Activated T-cell treated with anti-CD3 and anti-CD28 coated beads, Interleukin-2, amount 50 U/mL, for 72 hours (primary cell): ENCODE measurements around the gene RHOF. TPM values are rescaled to one million over a fixed set of nuclear protein-coding genes. Genes with fewer than 3 reads are reported as not detected.

ENCODE experiments used
- ATAC-seq, 2 donors: fragments of 150-1000 bp; cut with Tn5 transposase; replicated peaks in 1 of 2; 2 replicates each; pipeline ENCODE4 v1.10.0; 2021; ENCODE audit warnings: moderate library complexity in 2 of 2, mild to moderate bottlenecking in 1 of 2
- DNase-seq, 2 donors: peaks; one replicate each; pipeline ENCODE4 v3.0.0; 2021 to 2022; ENCODE audit warnings: mixed read lengths in 1 of 2
- H3K27ac Mint-ChIP-seq: one replicate; pipeline ENCODE4 v1.8.0; 2022; ENCODE audit warnings: mild to moderate bottlenecking, moderate library complexity, mixed read lengths
- H3K27me3 Mint-ChIP-seq: one replicate; pipeline ENCODE4 v1.8.0; 2022; ENCODE audit warnings: low read depth, mixed read lengths
- H3K36me3 Mint-ChIP-seq, 2 donors: one replicate each; pipeline ENCODE4 v1.8.0; 2022; ENCODE audit warnings: mixed read lengths in 2 of 2, mild to moderate bottlenecking in 1 of 2; ENCODE audit not compliant: insufficient read depth in 2 of 2
- H3K4me1 Mint-ChIP-seq: one replicate; pipeline ENCODE4 v1.8.0; 2022; ENCODE audit warnings: low read depth, mixed read lengths
- H3K4me3 Mint-ChIP-seq, 2 donors: one replicate each; pipeline ENCODE4 v1.8.0; 2022; ENCODE audit warnings: mild to moderate bottlenecking in 2 of 2, mixed read lengths in 2 of 2, moderate library complexity in 2 of 2
- H3K9me3 Mint-ChIP-seq, 2 donors: one replicate each; pipeline ENCODE4 v1.8.0; 2022; ENCODE audit warnings: mixed read lengths in 2 of 2
- total RNA-seq, 2 donors: library from RNA; stranded (reverse); gene quantifications; one replicate each; pipeline ENCODE4 v1.2.3, GENCODE V29; 2022

Gene RHOF
- total RNA-seq, 2 donors from 2014 or later = 154 to 165 TPM

GRCh38 chr12:121799842-121800693 lies 6.6 kb upstream of the RHOF start:
- Mint-ChIP-seq H3K4me1 (peaks cover 28% of the 10 kb centered on the region), H3K9me3 (no peaks in the 10 kb centered on the region), H3K36me3 (peaks cover 29 to 35% of the 10 kb centered on the region in 2 donors), H3K4me3 (peak overlapping the region; percentile 86 to 91), H3K27ac (peak overlapping the region; percentile 92), H3K27me3 (no peaks in the 10 kb centered on the region)
- DNase-seq (peak; percentile 88 to 89), ATAC-seq (peak; percentile 52 to 57)

GRCh38 chr12:121799156-121799841 lies 5.8 kb upstream of the RHOF start:
- H3K27ac Mint-ChIP-seq = peak overlapping the region; percentile 89
- DNase-seq (peak; percentile 61 to 63), ATAC-seq (peak; percentile 1 to 3)
- H3K27me3 Mint-ChIP-seq = no peaks in the 10 kb centered on the region
- H3K36me3 Mint-ChIP-seq = peaks cover 29 to 33% of the 10 kb centered on the region in 2 donors
- peaks cover 36% of the 10 kb centered on the region for H3K4me1 Mint-ChIP-seq
- H3K9me3 Mint-ChIP-seq = no peaks in the 10 kb centered on the region
- H3K4me3 Mint-ChIP-seq = peak overlapping the region; percentile 86 to 91

DNA sequence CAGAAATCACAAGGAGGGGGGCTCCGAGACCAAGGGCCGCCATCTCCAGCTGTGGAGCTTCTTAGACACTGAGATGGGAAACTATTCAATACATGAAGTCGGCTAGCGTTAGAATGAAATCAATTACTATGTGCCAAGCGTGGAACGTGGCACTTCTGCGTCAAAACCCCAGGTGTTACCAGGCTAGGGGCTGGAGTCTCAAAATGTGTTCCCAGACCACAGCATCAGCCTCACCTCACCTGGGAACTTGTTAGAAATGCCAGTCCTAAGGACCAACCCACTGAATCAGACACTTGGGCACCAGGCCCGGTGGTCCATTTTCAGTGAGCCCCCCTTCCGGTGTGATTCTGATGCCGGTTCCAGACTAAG lies 5.3 kb upstream of the RHOF start:
- H3K27me3 Mint-ChIP-seq = no peaks in the 10 kb centered on the region
- peaks cover 38% of the 10 kb centered on the region for H3K4me1 Mint-ChIP-seq
- ATAC-seq (no peak), DNase-seq (no peak)
- H3K36me3 Mint-ChIP-seq = peaks cover 29 to 33% of the 10 kb centered on the region in 2 donors
- peak overlapping the region; percentile 86 to 91 for H3K4me3 Mint-ChIP-seq
- H3K27ac Mint-ChIP-seq = peak overlapping the region; percentile 89
- no peaks in the 10 kb centered on the region for H3K9me3 Mint-ChIP-seq

- no peaks in the 10 kb centered on the region for H3K9me3 Mint-ChIP-seq
- peaks cover 29 to 33% of the 10 kb centered on the region in 2 donors for H3K36me3 Mint-ChIP-seq
- H3K27me3 Mint-ChIP-seq = no peaks in the 10 kb centered on the region
- ATAC-seq (no peak), DNase-seq (no peak)
- peak overlapping the region; percentile 86 to 91 for H3K4me3 Mint-ChIP-seq
- H3K27ac Mint-ChIP-seq = peak overlapping the region; percentile 87
- peaks cover 38% of the 10 kb centered on the region for H3K4me1 Mint-ChIP-seq
Measured at GRCh38 chr12:121797937-121798786, 4.7 kb upstream of the RHOF start.

DNA sequence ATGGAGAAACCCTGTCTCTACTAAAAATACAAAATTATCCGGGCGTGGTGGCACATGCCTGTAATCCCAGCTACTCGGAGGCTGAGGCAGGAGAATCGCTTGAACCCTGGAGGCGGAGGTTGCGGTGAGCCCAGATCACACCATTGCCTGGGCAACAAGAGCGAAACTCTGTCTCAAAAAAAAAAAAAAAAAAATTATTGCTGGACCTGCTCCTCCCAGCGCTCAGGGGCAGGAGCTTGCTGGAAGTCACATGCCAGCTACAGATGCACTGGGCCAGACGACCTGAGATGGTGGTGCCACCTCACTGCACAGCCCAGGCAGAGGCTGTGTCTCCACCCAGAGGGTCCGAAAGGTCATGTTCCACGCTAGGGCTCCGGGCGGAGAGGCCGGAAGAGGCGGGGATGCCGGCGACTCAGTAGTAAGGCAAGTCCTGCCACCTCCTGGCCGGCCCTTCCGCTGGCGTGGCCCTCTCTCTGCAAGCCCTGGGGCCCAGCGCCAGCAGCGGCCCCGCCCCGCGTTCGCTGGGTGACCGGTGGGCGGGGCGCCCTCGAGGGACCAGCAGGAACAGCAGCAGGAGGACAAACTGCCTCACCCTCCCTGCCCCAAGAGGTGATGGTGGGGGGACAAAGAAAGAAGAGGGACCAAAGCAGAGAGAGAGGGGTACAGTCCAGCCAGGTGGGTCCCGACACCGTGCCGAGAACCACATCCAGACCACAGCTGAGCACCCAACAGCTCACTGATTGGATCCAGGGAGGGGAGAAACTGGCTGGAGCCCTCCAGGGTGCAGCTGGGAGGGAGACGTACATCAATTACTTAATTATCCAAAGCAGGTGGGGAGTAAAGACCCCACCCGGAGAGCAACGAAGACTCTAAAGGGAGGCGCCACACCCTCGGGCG lies 3.6 kb upstream of the RHOF start:
- H3K4me3 Mint-ChIP-seq = peak overlapping the region; percentile 33 to 91
- no peaks in the 10 kb centered on the region for H3K27me3 Mint-ChIP-seq
- H3K36me3 Mint-ChIP-seq = peaks cover 22 to 28% of the 10 kb centered on the region in 2 donors
- peak overlapping the region; percentile 87 for H3K27ac Mint-ChIP-seq
- no peak for DNase-seq
- ATAC-seq = no peak
- H3K9me3 Mint-ChIP-seq = no peaks in the 10 kb centered on the region
- peaks cover 38% of the 10 kb centered on the region for H3K4me1 Mint-ChIP-seq

DNA sequence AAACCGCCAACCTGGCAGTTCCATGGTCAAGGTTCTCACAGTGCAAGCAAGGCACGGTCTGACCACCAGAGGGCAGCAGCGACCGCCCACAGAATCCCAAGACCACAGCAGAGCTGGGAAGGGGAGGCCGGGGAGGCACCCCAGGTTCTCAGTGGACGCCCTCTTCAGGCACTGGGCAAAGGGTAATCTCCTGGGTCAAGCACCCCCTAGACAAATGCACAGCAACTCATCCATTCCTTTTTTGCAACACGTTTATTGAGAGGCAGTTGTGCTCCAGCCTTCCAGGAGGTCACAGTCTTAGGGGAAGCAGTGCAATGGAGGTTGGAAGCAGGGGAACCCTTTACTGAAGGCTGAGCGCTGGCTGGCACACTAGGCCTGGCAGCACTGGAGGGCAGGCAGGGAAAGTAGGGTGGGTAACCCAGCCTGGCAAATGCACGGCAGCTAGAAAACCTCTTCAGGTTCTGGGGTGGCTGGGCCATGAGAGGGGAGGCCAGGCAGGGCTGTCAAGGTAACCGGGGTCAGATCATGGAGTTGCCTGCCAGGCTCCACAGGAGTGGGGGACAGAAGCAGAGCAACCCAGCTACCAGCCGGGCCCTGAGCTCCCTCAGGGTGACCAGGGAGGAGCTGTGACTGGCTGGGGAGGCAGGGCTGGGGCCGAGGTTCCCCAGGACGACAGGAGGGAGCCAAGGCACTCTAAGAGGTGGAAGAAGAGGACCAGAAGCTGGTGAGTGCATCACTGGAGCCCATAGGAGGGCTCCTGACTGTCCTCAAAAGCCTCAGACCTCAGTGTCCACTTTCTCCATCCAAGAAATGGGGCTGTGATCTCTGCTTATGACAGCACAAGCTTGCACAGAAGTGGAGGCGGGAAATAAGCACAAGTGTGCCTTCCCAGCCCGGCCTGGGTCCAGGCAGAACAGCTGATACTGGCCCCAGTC lies 1.8 kb upstream of the RHOF start:
- peaks cover 53% of the 10 kb centered on the region for H3K4me1 Mint-ChIP-seq
- peak; percentile 8 to 14 for ATAC-seq
- H3K36me3 Mint-ChIP-seq = peaks cover 17 to 25% of the 10 kb centered on the region in 2 donors
- peak overlapping the region; percentile 93 to 99 for H3K4me3 Mint-ChIP-seq
- no peaks in the 10 kb centered on the region for H3K9me3 Mint-ChIP-seq
- H3K27me3 Mint-ChIP-seq = no peaks in the 10 kb centered on the region
- H3K27ac Mint-ChIP-seq = peak overlapping the region; percentile 14
- peak; percentile 81 to 87 for DNase-seq

GRCh38 chr12:121794534-121795033 lies 1.1 kb upstream of the RHOF start:
- no peaks in the 10 kb centered on the region for H3K27me3 Mint-ChIP-seq
- DNase-seq = peak; percentile 58 to 68
- H3K27ac Mint-ChIP-seq = peak overlapping the region; percentile 56
- peaks cover 18 to 25% of the 10 kb centered on the region in 2 donors for H3K36me3 Mint-ChIP-seq
- peak; percentile 18 to 28 for ATAC-seq
- no peaks in the 10 kb centered on the region for H3K9me3 Mint-ChIP-seq
- H3K4me3 Mint-ChIP-seq = peak overlapping the region; percentile 93 to 99
- peaks cover 61% of the 10 kb centered on the region for H3K4me1 Mint-ChIP-seq

- H3K9me3 Mint-ChIP-seq = no peaks in the 10 kb centered on the region
- H3K27ac Mint-ChIP-seq = peak overlapping the region; percentile 81
- peak overlapping the region; percentile 93 to 99 for H3K4me3 Mint-ChIP-seq
- H3K4me1 Mint-ChIP-seq = peaks cover 62% of the 10 kb centered on the region
- H3K27me3 Mint-ChIP-seq = no peaks in the 10 kb centered on the region
- peak; percentile 65 to 69 for ATAC-seq
- peak; percentile 97 to 99 for DNase-seq
- H3K36me3 Mint-ChIP-seq = peaks cover 15 to 25% of the 10 kb centered on the region in 2 donors
Measured at GRCh38 chr12:121793838-121794533, 498 bp upstream of the RHOF start.

GRCh38 chr12:121792607-121793439 lies 665 bp downstream of the RHOF start:
- peaks cover 62% of the 10 kb centered on the region for H3K4me1 Mint-ChIP-seq

More at GRCh38 chr12:121792607-121793439, 665 bp downstream of the RHOF start:
- Mint-ChIP-seq H3K27me3 (no peaks in the 10 kb centered on the region), H3K9me3 (no peaks in the 10 kb centered on the region), H3K27ac (peak overlapping the region; percentile 91), H3K36me3 (peaks cover 10 to 21% of the 10 kb centered on the region in 2 donors), H3K4me3 (peak overlapping the region; percentile 93 to 99)
- ATAC-seq (peak; percentile 25 to 36), DNase-seq (peak; percentile 83 to 85)
